ENCODE measurements around the gene ZCWPW1. TPM values are rescaled to one million over a fixed set of nuclear protein-coding genes. Genes with fewer than 3 reads are reported as not detected.
"Not testable (repeated sequence)": the region's sequence is repeated elsewhere in the genome, so short reads cannot be mapped to it uniquely, and the experiment has no call there.

Gene ZCWPW1
- total and polyA plus RNA-seq, 7 donors, result 1.2 to 9.4 (median 5.4) TPM

DNA sequence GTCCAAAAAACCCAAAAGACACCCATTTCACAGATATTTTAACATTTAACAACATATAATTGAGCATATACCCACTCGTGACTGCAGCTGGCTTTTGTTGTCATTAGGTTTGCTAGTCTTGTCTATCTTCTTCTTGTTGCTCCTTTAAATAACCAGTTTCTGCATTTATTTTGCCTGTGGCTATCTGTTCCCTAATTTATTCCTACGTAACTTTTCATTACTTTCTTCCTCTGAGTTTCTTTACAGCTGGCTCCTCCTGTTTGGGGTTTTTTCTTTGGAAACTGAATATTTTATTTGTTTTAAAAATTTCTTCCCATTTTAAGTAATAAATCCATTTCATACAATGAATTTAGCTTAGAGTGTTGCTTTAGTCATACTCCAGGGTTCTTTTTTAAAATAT, 40.8 kb downstream of the ZCWPW1 start:
- Histone ChIP-seq H3K27me3 (peaks cover 0 to 4% (median 0%) of the 10 kb centered on the region in 3 donors), H3K4me1 (no peaks in the 10 kb centered on the region), H3K4me3 (no peak overlapping the region), H3K36me3 (no peaks in the 10 kb centered on the region), H3K9me3 (no peaks in the 10 kb centered on the region), H3K27ac (no peak overlapping the region)
- TF ChIP-seq EP300 (IDR thresholded peaks at IDR 0.05) (no peak), CTCF (IDR thresholded peaks at IDR 0.05) (no peak), POLR2AphosphoS5 (IDR thresholded peaks at IDR 0.05) (no peak), POLR2A (IDR thresholded peaks at IDR 0.05) (no peak)
- no peak for DNase-seq
- WGBS, 2 donors, result 80 to 86% methylated on average over 2 of the region's 2 CpGs
- intact Hi-C loops (cut with DNase I), result no loop called here

GRCh38 chr7:100386940-100387339, 41.6 kb downstream of the ZCWPW1 start:
- Histone ChIP-seq H3K27me3 (peaks cover 0 to 4% (median 0%) of the 10 kb centered on the region in 3 donors), H3K9me3 (no peaks in the 10 kb centered on the region), H3K27ac (no peak overlapping the region), H3K36me3 (no peaks in the 10 kb centered on the region), H3K4me1 (no peaks in the 10 kb centered on the region), H3K4me3 (no peak overlapping the region)
- DNase-seq, result no peak
- intact Hi-C loops (cut with DNase I), result no loop called here
- WGBS, 2 donors, result 75 to 85% methylated on average over 5 of the region's 5 CpGs
- no peak for TF ChIP-seq EP300 (IDR thresholded peaks at IDR 0.05)
- no peak for TF ChIP-seq POLR2AphosphoS5 (IDR thresholded peaks at IDR 0.05)
- no peak for TF ChIP-seq POLR2A (IDR thresholded peaks at IDR 0.05)
- TF ChIP-seq CTCF (IDR thresholded peaks at IDR 0.05), result no peak

GRCh38 chr7:100384628-100385294, 43.7 kb downstream of the ZCWPW1 start:
- intact Hi-C loops (cut with DNase I), result no loop called here
- Histone ChIP-seq H3K36me3 (no peaks in the 10 kb centered on the region), H3K4me1 (no peaks in the 10 kb centered on the region), H3K9me3 (no peaks in the 10 kb centered on the region), H3K27me3 (peaks cover 0 to 2% (median 0%) of the 10 kb centered on the region in 3 donors), H3K4me3 (no peak overlapping the region), H3K27ac (peak overlapping the region in 1 of 4 donors; percentile 0)
- no peak for DNase-seq
- 78 to 86% methylated on average over 6 of the region's 6 CpGs for WGBS, 2 donors
- no peak for TF ChIP-seq POLR2AphosphoS5 (IDR thresholded peaks at IDR 0.05)
- no peak for TF ChIP-seq POLR2A (IDR thresholded peaks at IDR 0.05)
- TF ChIP-seq CTCF (IDR thresholded peaks at IDR 0.05), result no peak
- TF ChIP-seq EP300 (IDR thresholded peaks at IDR 0.05), result no peak

- intact Hi-C loops (cut with DNase I); H3K27me3 ChIP-seq; H3K36me3 ChIP-seq; H3K9me3 ChIP-seq; H3K4me3 ChIP-seq; H3K4me1 ChIP-seq: not testable (repeated sequence)
- peak; percentile 53 for DNase-seq
- WGBS, 2 donors, result 76 to 83% methylated on average over 8 of the region's 8 CpGs
- H3K27ac ChIP-seq, result peak overlapping the region in 2 of 4 donors; percentile 7 to 25
Measured at GRCh38 chr7:100382234-100382853, 46.2 kb downstream of the ZCWPW1 start.

- DNase-seq, result peak; percentile 50
- intact Hi-C loops (cut with DNase I); H3K4me1 ChIP-seq; H3K27me3 ChIP-seq; H3K27ac ChIP-seq; H3K9me3 ChIP-seq; H3K36me3 ChIP-seq; H3K4me3 ChIP-seq: not testable (repeated sequence)
- whole genome bisulfite sequencing, 2 donors, result 84 to 92% methylated on average over 49 of the region's 49 CpGs
Measured at GRCh38 chr7:100381531-100382233, 46.8 kb downstream of the ZCWPW1 start.
